HG03064 (cell line): ENCODE measurements around the gene ZNF565.
"Not testable (repeated sequence)": the region's sequence is repeated elsewhere in the genome, so short reads cannot be mapped to it uniquely, and the experiment has no call there.

ENCODE experiments used
- ATAC-seq: cut with Tn5 transposase; IDR thresholded peaks from one replicate; pipeline ENCODE4 v1.9.1; 2021; ENCODE audit warnings: low read depth; ENCODE audit not compliant: unreplicated experiment

The ZNF565 gene

DNA sequence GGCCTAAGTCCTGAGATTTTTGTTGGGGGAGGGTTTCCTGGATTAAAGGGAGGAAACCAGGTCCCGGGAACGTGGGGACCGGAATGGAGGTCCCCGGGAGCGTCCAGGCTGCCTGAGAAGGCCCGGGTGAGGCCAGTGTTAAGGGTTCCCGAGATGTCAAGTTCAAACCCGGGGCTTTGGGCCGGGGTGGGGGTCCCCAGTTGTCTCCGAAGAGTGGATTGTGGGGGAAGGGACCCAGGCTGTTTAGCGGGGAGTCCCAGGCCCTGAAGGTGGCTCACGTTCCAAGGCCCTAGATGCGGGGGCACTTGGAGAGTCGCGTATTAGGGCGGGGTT is 62.5 kb downstream of the ZNF565 start:
- no peak for ATAC-seq

DNA sequence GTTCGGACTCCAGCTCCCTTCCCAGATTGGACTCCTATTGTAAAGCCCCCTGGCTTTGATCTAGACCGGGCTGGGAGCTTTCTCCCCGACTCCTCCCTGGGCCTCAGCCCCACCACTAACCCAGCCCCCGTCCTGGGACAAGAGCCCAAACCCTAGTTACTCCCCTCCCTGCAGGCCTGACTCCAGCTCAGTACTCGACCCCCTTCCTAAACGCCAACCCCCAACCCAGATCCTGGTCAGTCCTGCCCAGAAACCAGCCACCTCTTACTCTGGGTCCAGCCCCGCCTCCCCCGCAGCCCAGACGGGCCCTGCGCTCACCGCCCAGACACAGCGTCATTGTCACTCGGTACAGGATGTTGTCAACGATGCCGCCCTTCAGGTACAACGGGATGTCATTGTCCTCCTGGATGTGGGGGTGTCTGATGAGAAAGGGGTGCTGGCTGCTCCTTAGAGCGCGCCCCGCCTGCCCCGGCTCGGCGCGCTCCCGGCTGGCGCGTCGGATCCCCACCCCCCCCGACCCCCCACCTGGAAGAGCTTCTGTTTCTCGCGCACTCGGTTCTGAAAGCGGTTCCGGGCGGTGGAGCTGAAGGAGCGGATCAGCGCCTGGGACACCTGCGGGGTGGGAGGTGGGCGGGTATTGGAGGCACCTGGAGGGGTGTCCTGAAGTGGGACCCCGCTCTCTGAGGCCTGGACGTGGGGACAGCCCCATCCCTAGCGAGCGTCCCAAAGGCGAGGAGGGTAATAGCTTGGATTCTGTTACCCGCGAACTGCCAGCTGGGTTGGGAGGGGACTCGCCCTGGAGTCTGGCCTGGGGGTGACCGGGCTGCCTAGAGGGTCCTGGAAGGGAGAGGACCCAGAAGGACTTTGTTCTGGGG is 63.1 kb downstream of the ZNF565 start:
- no peak for ATAC-seq

DNA sequence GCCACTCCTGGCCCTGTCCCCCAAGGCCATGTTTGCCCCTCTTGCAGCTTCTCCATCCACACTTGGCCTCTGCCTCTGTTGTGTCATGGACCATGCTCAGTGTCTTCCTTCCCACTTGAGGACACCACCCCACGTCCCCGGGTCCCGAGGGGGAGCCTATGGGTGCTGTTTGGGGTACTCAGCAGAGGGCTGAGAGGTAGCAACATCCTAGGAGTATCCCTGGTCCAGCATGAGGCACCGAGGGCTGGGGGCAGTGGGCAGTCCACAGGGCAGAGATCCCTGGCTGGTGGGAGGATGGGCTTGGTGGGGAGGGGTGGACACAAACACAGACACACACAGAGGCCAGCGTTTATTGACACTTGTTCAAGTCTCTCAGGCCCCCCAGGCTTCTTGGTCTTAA is 63.9 kb downstream of the ZNF565 start:
- no peak for ATAC-seq

DNA sequence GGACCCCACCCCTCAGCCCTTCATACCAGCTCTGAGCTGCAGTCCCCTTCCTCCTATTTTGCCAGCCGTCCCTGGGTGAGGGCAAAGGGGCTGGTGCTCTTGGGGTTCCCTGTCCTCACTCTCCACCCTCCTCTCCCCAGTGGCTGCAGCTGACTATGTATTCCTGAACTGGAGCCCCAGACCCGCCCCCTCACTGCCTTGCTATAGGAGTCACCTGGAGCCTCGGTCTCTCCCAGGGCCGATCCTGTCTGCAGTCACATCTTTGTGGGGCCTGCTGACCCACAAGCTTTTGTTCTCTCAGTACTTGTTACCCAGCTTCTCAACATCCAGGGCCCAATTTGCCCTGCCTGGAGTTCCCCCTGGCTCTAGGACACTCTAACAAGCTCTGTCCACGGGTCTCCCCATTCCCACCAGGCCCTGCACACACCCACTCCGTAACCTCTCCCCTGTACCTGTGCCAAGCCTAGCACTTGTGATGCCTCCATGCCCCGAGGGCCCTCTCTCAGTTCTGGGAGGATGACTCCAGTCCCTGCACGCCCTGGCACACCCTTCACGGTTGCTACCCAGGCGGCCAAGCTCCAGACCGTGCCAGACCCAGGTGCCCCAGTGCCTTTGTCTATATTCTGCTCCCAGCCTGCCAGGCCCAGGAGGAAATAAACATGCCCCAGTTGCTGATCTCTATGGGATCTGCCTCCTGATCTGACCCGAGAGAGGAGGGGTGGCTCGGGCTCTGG is 64.6 kb downstream of the ZNF565 start:
- no peak for ATAC-seq

DNA sequence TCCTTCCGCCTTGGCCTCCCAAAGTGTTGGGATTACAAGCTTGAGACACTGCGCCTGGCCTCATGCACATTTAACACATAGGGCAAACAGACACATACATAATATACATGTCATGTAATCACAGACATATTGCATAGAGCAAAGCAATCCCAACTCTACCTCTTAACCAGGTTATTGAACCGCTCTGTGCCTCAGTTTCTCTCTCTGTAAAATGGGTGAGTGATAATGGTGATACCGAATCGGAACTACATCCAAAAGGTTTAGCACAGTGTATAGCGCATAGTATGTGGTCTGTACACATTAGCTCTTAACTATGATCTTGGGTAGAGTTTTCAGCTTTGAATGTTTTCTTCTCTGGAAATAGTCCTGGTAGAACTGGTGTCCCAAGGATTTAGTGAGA is 69.8 kb downstream of the ZNF565 start:
- ATAC-seq: no peak

DNA sequence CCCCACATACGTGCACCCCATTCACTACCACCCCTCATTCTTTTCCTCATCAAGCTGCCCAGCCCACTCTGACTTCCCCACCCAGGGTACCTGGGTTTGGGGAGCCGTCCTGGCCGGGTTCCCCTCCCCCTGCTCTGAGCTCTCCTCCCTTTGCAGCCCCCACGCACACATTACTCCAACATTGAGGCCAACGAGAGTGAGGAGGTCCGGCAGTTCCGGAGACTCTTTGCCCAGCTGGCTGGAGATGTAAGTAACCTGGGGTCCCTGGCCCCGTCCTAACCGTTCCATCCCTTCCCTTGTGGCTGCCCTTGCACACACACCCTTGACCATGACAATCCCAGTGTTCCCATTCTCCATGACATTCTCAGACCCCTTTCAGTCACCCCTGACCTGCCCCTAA is 72.0 kb downstream of the ZNF565 start:
- no peak for ATAC-seq

DNA sequence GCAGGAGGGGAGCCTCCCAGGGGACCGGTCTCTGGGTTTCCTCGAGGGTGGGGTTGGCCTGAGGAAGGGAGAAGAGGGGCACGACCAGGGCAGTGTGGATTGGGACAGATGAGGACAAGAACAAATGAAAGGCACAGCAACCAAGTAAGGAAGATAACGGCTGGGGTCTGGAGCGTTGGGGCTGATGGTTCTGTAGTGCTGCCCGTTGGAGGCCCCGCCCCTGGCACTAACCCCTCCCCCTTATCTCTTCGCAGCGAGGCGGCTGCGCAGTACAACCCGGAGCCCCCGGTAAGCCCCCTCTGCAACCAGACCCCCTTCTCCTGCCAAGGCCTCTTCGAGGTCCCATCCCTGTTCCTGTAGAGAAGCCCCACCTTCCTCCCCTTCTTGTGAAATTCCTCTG is 72.4 kb downstream of the ZNF565 start:
- ATAC-seq: no peak

DNA sequence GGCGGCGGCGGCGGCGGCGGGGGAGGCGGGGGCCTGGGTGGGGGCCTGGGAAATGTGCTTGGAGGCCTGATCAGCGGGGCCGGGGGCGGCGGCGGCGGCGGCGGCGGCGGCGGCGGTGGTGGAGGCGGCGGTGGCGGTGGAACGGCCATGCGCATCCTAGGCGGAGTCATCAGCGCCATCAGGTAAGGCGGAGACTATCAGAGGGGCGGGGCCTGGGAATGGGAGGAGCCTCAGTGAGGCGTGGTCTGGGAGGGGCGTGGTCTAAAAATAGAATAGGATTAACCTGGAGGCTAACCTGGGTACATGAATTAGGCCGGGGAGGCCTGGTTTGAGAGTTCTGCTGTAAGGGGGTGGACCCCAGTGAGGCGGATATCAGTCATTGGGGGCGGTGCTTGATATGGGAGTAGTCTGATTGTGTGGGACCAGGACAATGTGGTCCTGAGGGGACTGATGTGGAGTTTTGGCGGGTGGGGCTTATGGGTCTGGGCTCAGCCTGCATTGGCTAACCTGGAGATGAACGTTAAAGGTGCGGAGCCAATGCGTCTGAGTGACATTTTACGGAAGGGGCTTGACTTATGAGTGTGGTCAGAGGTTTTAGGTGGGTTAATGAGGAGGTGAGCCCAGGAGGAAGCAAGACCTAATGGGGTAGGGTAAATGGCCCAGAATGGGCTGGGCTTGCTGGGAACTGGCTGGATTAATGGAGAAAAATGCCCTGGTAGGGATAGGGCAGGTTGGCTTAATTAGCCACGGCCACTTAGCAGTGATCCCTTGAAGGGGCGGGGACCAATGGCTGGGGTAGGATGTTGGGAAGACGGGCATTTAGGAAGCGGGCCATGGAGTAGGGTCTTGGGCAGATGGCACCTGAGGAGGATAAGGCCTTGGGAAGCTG is 73.2 kb downstream of the ZNF565 start:
- no peak for ATAC-seq

DNA sequence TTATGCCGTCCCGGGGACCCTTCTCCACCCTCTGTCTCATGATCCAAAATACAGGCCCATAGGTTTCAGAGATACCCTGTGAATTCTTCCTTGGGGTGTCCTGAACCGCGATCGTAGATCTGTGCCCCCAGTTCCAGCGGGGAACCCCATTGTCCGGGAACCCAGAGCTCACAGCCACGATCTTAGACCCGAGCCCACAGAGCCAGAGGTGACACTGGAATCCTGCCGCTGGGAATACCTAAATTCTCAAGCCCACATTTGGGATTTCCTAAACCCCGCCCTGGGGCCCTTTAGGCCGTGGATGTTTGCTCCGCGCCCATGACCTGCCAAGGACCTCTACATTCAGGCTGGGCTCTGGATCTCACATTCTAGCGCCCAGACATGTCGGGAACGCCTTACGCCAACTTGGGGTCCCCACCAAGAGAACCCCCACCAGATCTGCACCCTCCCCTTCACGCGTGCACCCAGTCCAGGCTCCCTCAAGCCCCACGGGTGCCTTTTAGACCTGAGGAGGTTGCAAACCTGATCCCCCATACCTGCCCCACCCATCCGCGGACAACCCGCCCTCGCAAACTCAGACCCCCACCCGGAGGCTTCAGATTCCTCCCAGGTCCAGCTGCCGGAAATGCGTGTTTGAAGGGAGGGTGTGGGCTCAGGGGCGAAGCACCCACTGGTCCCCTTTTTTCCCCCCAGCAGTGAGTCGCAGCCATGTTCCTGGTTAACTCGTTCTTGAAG is 74.0 kb downstream of the ZNF565 start:
- ATAC-seq: no peak

DNA sequence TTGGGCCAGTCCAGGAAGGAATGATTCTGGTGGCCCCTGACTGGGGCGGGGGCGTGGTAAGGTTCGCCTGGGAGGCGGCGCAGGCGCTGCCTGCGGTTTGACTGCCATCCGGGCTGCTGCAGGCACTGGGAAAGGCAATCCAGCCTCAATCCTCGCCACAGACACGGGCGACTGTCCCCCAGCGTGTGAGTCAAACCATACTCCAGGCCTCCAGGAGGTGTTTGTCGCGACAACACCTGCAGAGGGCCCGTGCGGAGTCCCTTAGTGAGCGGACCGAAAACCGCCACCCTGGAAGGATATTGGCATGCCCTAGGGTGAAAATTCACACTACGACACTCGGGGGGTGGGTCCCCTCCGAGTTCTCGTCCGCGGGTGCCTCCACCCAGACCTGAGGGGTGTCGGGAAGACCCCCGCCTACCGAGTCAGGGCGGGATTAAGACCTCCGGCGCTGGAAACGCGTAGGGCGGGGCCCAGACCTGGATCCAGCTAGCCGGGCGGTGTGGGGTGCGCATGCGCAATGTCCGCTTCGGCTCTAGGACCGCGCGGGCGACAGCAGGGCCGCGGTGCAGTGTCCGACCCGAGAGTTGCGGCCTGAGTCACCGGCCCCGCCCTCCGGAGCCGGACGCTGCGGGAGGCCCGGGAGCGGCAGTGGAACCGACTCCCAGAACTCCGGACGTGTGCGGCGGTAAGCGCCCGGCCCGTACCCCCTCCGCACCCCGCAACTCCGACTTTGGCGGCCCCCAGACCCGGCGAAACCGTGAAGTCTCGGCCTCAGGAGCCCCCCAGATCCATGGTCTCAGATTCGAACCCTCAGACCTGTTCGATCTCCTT is 74.8 kb downstream of the ZNF565 start, which contains the start of gene CAPNS1:
Gene CAPNS1, plus strand, starts transcription at position 594 of the 831 bp plus-strand sequence. CDS start 946 bp downstream, outside the sequence.
- ATAC-seq: peak; percentile 75

DNA sequence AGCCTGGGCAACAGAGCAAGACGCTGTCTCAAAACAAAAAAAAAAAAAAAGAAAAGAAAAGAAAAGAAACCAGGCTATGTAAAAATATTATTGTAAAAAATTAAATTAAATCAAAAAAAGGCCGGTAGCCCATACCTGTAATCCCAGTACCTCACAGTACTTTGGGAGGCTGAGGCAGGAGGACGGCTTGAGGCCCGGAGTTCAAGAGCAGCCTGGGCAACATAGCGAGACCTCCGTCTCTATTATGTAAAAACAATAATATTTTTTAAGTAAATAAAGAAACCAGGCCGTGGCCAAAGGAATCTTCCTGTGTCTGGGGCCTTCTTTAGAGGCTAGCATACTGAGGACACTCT is 75.4 kb downstream of the ZNF565 start:
- ATAC-seq: no peak

DNA sequence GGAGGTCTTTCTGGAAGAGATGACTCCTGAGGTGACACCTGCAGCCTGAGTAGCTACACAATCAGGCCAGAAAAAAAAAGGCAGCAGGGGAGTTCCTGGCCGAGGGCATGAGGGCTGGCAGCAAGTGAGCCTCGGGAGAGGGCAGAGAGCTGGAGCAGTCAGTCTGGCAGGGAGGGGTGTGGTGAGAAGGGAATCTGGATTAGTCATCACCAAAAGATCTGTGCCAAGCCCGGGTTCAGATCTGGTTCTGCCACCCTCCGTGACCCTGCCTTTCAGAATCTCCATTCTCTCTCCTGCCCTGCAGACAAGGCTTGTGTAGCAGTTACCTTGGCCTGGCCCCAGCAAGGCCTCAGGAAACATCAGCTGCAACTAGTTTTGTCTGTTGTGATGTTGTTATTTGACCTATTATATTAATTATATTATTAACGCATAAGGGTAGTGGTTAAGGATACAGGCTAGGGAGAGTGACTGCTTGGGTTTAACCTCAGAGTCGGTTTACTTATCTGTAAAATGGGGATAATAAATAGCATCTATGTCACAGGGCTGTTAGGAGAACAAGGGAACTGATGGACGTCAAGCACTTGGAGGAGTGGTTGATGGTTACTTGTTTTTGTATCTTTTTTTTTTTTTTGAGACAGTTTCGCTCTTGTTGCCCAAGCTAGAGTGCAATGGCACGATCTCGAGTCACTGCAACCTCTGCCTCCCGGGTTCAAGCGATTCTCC is 77.3 kb downstream of the ZNF565 start:
- ATAC-seq: no peak

DNA sequence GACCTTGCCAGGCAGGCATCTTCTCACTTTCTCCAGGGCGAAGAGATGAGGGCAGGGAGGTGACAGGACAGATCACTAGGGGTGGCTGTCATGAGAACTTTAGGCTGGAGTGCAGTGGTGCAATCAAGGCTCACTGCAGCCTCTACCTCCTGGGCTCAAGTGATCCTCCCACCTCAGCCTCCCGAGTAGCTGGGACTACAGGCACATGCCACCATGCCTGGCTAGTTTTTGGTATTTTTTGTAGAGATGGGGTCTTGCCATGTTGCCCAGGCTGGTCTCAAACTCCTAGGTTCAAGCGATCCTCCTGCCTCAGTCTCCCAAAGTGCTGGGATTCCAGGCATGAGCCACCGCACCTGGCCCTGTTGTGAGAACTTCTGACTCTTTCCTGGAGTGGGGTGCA is 79.6 kb downstream of the ZNF565 start:
- ATAC-seq: not testable (repeated sequence)
